HepG2 (cell line): ENCODE measurements around the gene ZNF627. TPM values are rescaled to one million over a fixed set of nuclear protein-coding genes. Genes with fewer than 3 reads are reported as not detected.

Experiments
- ADNP ChIP-seq: sonication (generic); formaldehyde crosslinking; IDR thresholded peaks from 2 replicates; pipeline ENCODE4 v1.4.0; 2020; ENCODE audit warnings: missing genetic modification reagents
- CAMTA2 ChIP-seq: sonication (generic); formaldehyde crosslinking; IDR thresholded peaks from 2 replicates; pipeline ENCODE4 v1.4.0; 2020; ENCODE audit warnings: mild to moderate bottlenecking, missing genetic modification reagents, borderline replicate concordance
- NFE2L1 ChIP-seq: sonication (generic); formaldehyde crosslinking; IDR thresholded peaks from 2 replicates; pipeline ENCODE4 v1.4.0; 2020; ENCODE audit warnings: missing genetic modification reagents, mild to moderate bottlenecking, borderline replicate concordance
- PHF5A ChIP-seq: IDR thresholded peaks from one replicate; pipeline ENCODE4 v1.6.1; 2018; ENCODE audit warnings: low read depth, missing genetic modification reagents; ENCODE audit not compliant: unreplicated experiment
- RBFOX2 ChIP-seq: fragments of 200-400 bp; formaldehyde crosslinking; IDR thresholded peaks from 2 replicates; pipeline ENCODE4 v1.6.1; 2017; ENCODE audit warnings: low read depth, mild to moderate bottlenecking, low read length
- REL ChIP-seq: sonication (generic); formaldehyde crosslinking; conservative IDR thresholded peaks from 2 replicates; pipeline ENCODE4 v1.8.0; 2022; ENCODE audit warnings: mild to moderate bottlenecking, missing genetic modification reagents, moderate library complexity
- TOE1 ChIP-seq: sonication (generic); formaldehyde crosslinking; IDR thresholded peaks from 2 replicates; pipeline ENCODE4 v1.4.0; 2020; ENCODE audit warnings: mild to moderate bottlenecking, missing genetic modification reagents
- ZNF530 ChIP-seq: sonication (generic); formaldehyde crosslinking; IDR thresholded peaks from 2 replicates; pipeline ENCODE4 v1.5.0; 2020; ENCODE audit warnings: low read depth, mild to moderate bottlenecking, missing genetic modification reagents
- polyA plus RNA-seq, 8 experiments: library from polyadenylated mRNA; depleted of rRNA in 3 of 8; stranded (reverse) in 7 of 8; unstranded in 1 of 8; fragments of >200 nt; fragmentation: Illumina TruSeq in 4 of 8; extraction: Trizol in 4 of 8; gene quantifications; 2 replicates each; pipeline versions ENCODE4 v1.2.1 to v1.2.3, GENCODE V29; 2011 to 2016; ENCODE audit warnings: low read depth in 4 of 8, missing spikeins in 1 of 8, mixed read lengths in 1 of 8; ENCODE audit not compliant: insufficient read depth in 1 of 8
- total RNA-seq, 5 experiments: library from RNA; depleted of rRNA; stranded (reverse); fragments of >200 nt; fragmentation: Illumina TruSeq; extraction: Trizol; gene quantifications; 2 replicates each; pipeline ENCODE4 v1.2.3, GENCODE V29; 2016; ENCODE audit warnings: low read depth in 1 of 5
- TF ChIP-seq, protein P1 (sequence below): sonication (generic); formaldehyde crosslinking; IDR thresholded peaks from 2 replicates; pipeline ENCODE4 v1.8.1; 2023; ENCODE audit warnings: mild to moderate bottlenecking, missing genetic modification reagents
- TF ChIP-seq, protein P2 (sequence below): IDR thresholded peaks from 2 replicates; pipeline ENCODE4 v1.6.1; 2016; ENCODE audit warnings: low read depth, control low read depth
- TF ChIP-seq, protein P3 (sequence below): sonication (generic); formaldehyde crosslinking; IDR thresholded peaks from 2 replicates; pipeline ENCODE4 v1.5.1; 2020; ENCODE audit warnings: missing genetic modification reagents, mild to moderate bottlenecking, borderline replicate concordance
- TF ChIP-seq, protein P4 (sequence below): sonication (generic); formaldehyde crosslinking; IDR thresholded peaks from 2 replicates; pipeline ENCODE4 v1.5.0; 2020; ENCODE audit warnings: mild to moderate bottlenecking, missing genetic modification reagents, moderate library complexity
- TF ChIP-seq, protein P5 (sequence below): sonication (generic); formaldehyde crosslinking; IDR thresholded peaks from 2 replicates; pipeline ENCODE4 v1.9.0; 2021; ENCODE audit warnings: missing genetic modification reagents, borderline replicate concordance
- TF ChIP-seq, protein P6 (sequence below): sonication (generic); formaldehyde crosslinking; IDR thresholded peaks from 2 replicates; pipeline ENCODE4 v1.8.0; 2022; ENCODE audit warnings: missing genetic modification reagents, mild to moderate bottlenecking, moderate library complexity, borderline replicate concordance

ZNF627 gene
- total and polyA plus RNA-seq, 2 of the 13 experiments (the other 11 are each of a cell fraction or from before 2014, with no cell fraction given), result 4.2 to 12.7 TPM

DNA sequence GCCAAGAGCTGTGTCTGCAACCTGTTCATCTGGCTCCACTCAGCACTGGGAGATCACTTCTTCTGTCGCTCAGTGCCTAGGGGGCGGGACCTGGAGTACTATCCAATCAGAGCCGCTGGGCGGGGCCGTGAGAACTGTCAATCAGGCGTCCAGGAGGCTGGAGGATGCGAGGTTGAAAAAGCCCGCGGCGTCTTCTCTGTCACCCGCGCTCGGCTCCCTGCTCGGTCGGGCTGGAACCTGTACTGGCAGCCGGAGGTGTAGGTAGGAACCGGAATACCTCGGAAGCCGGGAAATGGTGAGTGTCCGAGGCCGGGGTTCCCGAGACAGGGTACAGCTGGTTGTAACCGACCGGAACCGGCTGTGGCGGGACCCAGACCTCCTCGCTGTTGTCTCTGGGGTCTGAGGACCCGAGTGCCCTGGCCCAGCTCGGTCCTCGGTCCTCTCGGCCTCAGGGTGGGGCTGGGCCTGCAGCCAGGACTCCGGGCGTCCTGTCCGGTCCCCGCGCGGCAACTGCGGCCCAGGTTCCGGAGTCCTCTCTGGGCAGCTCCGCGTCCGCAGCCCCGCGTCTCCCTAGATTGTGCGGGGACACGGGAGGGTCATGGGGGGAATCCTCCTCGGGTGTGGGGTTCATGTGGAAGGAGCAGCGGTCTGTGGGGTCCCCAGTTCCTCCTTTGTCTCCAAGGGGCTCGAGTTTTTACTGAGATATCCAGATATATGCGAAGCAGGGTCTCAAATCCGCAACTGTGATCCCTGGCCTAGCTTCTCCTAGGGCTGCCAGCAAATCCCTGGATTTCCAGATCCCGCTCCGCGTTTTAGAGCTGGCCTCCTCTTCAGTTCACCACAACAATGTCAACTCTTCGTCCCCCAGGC lies 42.6 kb downstream of the ZNF627 start (continued):
- TF ChIP-seq TOE1 (no peak), CAMTA2 (CRISPR knock-in tag) (no peak), REL (CRISPR knock-in tag) (no peak), PHF5A (CRISPR knock-in tag) (no peak), ADNP (no peak), RBFOX2 (peak; percentile 37; the same call in 1 of the 2 replicates), ZNF530 (CRISPR knock-in tag) (no peak), NFE2L1 (CRISPR knock-in tag) (no peak)
- TF ChIP-seq, protein P1, sequence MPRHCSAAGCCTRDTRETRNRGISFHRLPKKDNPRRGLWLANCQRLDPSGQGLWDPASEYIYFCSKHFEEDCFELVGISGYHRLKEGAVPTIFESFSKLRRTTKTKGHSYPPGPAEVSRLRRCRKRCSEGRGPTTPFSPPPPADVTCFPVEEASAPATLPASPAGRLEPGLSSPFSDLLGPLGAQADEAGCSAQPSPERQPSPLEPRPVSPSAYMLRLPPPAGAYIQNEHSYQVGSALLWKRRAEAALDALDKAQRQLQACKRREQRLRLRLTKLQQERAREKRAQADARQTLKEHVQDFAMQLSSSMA (CRISPR knock-in tag), result no peak
- TF ChIP-seq, protein P2, sequence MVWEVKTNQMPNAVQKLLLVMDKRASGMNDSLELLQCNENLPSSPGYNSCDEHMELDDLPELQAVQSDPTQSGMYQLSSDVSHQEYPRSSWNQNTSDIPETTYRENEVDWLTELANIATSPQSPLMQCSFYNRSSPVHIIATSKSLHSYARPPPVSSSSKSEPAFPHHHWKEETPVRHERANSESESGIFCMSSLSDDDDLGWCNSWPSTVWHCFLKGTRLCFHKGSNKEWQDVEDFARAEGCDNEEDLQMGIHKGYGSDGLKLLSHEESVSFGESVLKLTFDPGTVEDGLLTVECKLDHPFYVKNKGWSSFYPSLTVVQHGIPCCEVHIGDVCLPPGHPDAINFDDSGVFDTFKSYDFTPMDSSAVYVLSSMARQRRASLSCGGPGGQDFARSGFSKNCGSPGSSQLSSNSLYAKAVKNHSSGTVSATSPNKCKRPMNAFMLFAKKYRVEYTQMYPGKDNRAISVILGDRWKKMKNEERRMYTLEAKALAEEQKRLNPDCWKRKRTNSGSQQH (CRISPR knock-in tag), result peak; percentile 53; the same call in 1 of the 2 replicates
- TF ChIP-seq, protein P3, sequence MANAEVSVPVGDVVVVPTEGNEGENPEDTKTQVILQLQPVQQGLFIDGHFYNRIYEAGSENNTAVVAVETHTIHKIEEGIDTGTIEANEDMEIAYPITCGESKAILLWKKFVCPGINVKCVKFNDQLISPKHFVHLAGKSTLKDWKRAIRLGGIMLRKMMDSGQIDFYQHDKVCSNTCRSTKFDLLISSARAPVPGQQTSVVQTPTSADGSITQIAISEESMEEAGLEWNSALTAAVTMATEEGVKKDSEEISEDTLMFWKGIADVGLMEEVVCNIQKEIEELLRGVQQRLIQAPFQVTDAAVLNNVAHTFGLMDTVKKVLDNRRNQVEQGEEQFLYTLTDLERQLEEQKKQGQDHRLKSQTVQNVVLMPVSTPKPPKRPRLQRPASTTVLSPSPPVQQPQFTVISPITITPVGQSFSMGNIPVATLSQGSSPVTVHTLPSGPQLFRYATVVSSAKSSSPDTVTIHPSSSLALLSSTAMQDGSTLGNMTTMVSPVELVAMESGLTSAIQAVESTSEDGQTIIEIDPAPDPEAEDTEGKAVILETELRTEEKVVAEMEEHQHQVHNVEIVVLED (CRISPR knock-in tag), result no peak
- TF ChIP-seq, protein P4, sequence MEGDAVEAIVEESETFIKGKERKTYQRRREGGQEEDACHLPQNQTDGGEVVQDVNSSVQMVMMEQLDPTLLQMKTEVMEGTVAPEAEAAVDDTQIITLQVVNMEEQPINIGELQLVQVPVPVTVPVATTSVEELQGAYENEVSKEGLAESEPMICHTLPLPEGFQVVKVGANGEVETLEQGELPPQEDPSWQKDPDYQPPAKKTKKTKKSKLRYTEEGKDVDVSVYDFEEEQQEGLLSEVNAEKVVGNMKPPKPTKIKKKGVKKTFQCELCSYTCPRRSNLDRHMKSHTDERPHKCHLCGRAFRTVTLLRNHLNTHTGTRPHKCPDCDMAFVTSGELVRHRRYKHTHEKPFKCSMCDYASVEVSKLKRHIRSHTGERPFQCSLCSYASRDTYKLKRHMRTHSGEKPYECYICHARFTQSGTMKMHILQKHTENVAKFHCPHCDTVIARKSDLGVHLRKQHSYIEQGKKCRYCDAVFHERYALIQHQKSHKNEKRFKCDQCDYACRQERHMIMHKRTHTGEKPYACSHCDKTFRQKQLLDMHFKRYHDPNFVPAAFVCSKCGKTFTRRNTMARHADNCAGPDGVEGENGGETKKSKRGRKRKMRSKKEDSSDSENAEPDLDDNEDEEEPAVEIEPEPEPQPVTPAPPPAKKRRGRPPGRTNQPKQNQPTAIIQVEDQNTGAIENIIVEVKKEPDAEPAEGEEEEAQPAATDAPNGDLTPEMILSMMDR (CRISPR knock-in tag), result 0 out of 2 replicates have a peak, but pooled peaks have one; percentile 1
- TF ChIP-seq, protein P5, sequence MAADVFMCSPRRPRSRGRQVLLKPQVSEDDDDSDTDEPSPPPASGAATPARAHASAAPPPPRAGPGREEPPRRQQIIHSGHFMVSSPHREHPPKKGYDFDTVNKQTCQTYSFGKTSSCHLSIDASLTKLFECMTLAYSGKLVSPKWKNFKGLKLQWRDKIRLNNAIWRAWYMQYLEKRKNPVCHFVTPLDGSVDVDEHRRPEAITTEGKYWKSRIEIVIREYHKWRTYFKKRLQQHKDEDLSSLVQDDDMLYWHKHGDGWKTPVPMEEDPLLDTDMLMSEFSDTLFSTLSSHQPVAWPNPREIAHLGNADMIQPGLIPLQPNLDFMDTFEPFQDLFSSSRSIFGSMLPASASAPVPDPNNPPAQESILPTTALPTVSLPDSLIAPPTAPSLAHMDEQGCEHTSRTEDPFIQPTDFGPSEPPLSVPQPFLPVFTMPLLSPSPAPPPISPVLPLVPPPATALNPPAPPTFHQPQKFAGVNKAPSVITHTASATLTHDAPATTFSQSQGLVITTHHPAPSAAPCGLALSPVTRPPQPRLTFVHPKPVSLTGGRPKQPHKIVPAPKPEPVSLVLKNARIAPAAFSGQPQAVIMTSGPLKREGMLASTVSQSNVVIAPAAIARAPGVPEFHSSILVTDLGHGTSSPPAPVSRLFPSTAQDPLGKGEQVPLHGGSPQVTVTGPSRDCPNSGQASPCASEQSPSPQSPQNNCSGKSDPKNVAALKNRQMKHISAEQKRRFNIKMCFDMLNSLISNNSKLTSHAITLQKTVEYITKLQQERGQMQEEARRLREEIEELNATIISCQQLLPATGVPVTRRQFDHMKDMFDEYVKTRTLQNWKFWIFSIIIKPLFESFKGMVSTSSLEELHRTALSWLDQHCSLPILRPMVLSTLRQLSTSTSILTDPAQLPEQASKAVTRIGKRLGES (CRISPR knock-in tag), result no peak
- TF ChIP-seq, protein P6, sequence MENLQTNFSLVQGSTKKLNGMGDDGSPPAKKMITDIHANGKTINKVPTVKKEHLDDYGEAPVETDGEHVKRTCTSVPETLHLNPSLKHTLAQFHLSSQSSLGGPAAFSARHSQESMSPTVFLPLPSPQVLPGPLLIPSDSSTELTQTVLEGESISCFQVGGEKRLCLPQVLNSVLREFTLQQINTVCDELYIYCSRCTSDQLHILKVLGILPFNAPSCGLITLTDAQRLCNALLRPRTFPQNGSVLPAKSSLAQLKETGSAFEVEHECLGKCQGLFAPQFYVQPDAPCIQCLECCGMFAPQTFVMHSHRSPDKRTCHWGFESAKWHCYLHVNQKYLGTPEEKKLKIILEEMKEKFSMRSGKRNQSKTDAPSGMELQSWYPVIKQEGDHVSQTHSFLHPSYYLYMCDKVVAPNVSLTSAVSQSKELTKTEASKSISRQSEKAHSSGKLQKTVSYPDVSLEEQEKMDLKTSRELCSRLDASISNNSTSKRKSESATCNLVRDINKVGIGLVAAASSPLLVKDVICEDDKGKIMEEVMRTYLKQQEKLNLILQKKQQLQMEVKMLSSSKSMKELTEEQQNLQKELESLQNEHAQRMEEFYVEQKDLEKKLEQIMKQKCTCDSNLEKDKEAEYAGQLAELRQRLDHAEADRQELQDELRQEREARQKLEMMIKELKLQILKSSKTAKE (CRISPR knock-in tag), result no peak
